HEK293 (cell line): ENCODE results near the gene CRX.

Source experiments
- CTCF ChIA-PET: fragments of 350-600 bp; formaldehyde crosslinking; extraction: SDS; loops from one replicate; lab custom pipeline; 2021; ENCODE audit warnings: antibody characterized with exemption; lab: Yijun Ruan, JAX
- POLR2A ChIA-PET: fragments of 300-600 bp; formaldehyde crosslinking; extraction: SDS; loops from one replicate; lab custom pipeline; 2020; ENCODE audit warnings: antibody characterized with exemption, inconsistent platforms; lab: Yijun Ruan, JAX
- H3K27ac ChIP-seq: fragments of 200-500 bp; sonication (Bioruptor generic); 2 replicates; pipeline ENCODE4 v1.5.1; 2014; ENCODE audit warnings: low read depth, low read length, control low read depth, inconsistent platforms; ENCODE audit errors: extremely low read depth
- H3K36me3 ChIP-seq, 2 experiments: fragments of 200-500 bp in 1 of 2; sonication (Bioruptor generic) in 1 of 2; 1 replicate in 1 of 2; 2 replicates in 1 of 2; pipeline ENCODE4 v1.5.1; 2014 to 2017; ENCODE audit warnings: inconsistent platforms in 2 of 2, low read length in 2 of 2; ENCODE audit not compliant: control insufficient read depth in 2 of 2, insufficient read depth in 1 of 2
- H3K4me1 ChIP-seq: fragments of 200-500 bp; sonication (Bioruptor generic); 2 replicates; pipeline ENCODE4 v1.5.1; 2014; ENCODE audit warnings: mild to moderate bottlenecking, low read length, inconsistent platforms; ENCODE audit not compliant: control insufficient read depth, insufficient read depth
- H3K4me3 ChIP-seq: 2 replicates; pipeline ENCODE4 v1.5.1; 2011; ENCODE audit warnings: low read depth, mild to moderate bottlenecking, control low read depth, low read length, moderate library complexity
- H3K9me3 ChIP-seq: fragments of 200-500 bp; sonication (Bioruptor generic); 2 replicates; pipeline ENCODE4 v1.5.1; 2014; ENCODE audit warnings: low read depth, low read length, inconsistent platforms; ENCODE audit not compliant: control insufficient read depth, insufficient read depth
- CTCF ChIP-seq: fragments of 450-650 bp; formaldehyde crosslinking; IDR thresholded peaks from 2 replicates; pipeline ENCODE4 v1.5.1; 2016; ENCODE audit warnings: missing biosample characterization, missing genetic modification characterization
- IKZF3 ChIP-seq: fragments of 450-650 bp; IDR thresholded peaks from 2 replicates; pipeline ENCODE4 v1.5.0; 2018; ENCODE audit warnings: missing biosample characterization, mild to moderate bottlenecking, missing genetic modification characterization, moderate library complexity
- PRDM6 ChIP-seq: fragments of 450-650 bp; formaldehyde crosslinking; IDR thresholded peaks from 2 replicates; pipeline ENCODE4 v1.5.1; 2017; ENCODE audit warnings: missing biosample characterization, missing genetic modification characterization
- WT1 ChIP-seq: fragments of 450-650 bp; formaldehyde crosslinking; IDR thresholded peaks from 2 replicates; pipeline ENCODE4 v1.5.1; 2016; ENCODE audit warnings: missing biosample characterization, missing genetic modification characterization
- ZBTB44 ChIP-seq: fragments of 450-650 bp; IDR thresholded peaks from 2 replicates; pipeline ENCODE4 v1.5.1; 2018; ENCODE audit warnings: missing biosample characterization, mild to moderate bottlenecking, missing genetic modification characterization
- ZFP69B ChIP-seq: fragments of 450-650 bp; formaldehyde crosslinking; IDR thresholded peaks from 2 replicates; pipeline ENCODE4 v1.5.1; 2016; ENCODE audit warnings: missing biosample characterization, missing genetic modification characterization
- ZNF169 ChIP-seq: fragments of 450-650 bp; formaldehyde crosslinking; IDR thresholded peaks from 2 replicates; pipeline ENCODE4 v1.5.1; 2016; ENCODE audit warnings: missing biosample characterization, missing genetic modification characterization
- ZNF24 ChIP-seq: fragments of 450-650 bp; formaldehyde crosslinking; IDR thresholded peaks from 2 replicates; pipeline ENCODE4 v1.5.1; 2016; ENCODE audit warnings: missing biosample characterization, missing genetic modification characterization
- ZNF549 ChIP-seq: fragments of 450-650 bp; IDR thresholded peaks from 2 replicates; pipeline ENCODE4 v1.5.1; 2018; ENCODE audit warnings: missing biosample characterization, missing genetic modification characterization, mild to moderate bottlenecking, inconsistent platforms, moderate library complexity
- ZNF580 ChIP-seq: fragments of 450-650 bp; formaldehyde crosslinking; IDR thresholded peaks from 2 replicates; pipeline ENCODE4 v1.5.1; 2016; ENCODE audit warnings: missing biosample characterization, missing genetic modification characterization
- ZNF623 ChIP-seq: fragments of 450-650 bp; formaldehyde crosslinking; IDR thresholded peaks from 2 replicates; pipeline ENCODE4 v1.5.1; 2016; ENCODE audit warnings: missing biosample characterization, missing genetic modification characterization
- ZNF777 ChIP-seq: fragments of 450-650 bp; formaldehyde crosslinking; IDR thresholded peaks from 2 replicates; pipeline ENCODE4 v1.5.1; 2017; ENCODE audit warnings: missing biosample characterization, missing genetic modification characterization, borderline replicate concordance
- TF ChIP-seq, protein P1 (sequence below): fragments of 450-650 bp; formaldehyde crosslinking; IDR thresholded peaks from 2 replicates; pipeline ENCODE4 v1.5.1; 2017; ENCODE audit warnings: missing biosample characterization, missing genetic modification characterization
- TF ChIP-seq, protein P2 (sequence below): fragments of 450-650 bp; formaldehyde crosslinking; IDR thresholded peaks from 2 replicates; pipeline ENCODE4 v1.5.1; 2016; ENCODE audit warnings: missing biosample characterization, missing genetic modification characterization
- TF ChIP-seq, protein P3 (sequence below): fragments of 450-650 bp; formaldehyde crosslinking; IDR thresholded peaks from 2 replicates; pipeline ENCODE4 v1.5.1; 2016; ENCODE audit warnings: missing biosample characterization, missing genetic modification characterization

Gene CRX

DNA sequence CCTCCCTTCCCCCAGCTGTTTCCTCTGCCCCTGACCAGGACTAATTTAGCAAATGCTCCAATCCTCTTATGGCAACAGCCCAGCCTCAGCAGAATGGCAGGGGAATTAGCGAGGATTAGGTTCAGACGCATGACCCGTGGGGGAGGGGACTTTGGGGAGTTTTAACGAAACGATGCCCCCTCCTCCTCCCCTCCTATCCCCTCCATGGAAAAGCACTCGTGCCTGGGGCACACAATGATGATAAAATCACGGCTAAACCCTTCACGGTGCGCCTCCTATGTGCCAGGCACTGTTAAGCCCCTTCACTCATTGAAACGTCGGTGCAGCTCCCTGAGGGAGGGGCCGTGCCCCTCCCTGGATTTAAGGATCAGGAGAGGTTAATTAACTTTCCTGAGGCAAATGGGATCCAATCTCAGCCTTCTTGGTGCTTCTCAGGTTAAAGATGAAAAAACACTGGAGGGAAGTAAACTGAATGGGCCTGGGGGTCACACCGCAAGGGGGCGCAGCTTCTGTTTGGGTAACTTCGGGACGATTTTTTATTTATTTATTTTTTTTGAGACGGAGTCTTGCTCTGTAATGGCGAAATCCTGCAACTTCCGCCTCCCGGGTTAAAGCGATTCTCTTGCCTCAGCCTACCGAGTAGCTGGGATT lies 27.2 kb downstream of the CRX start:
- Histone ChIP-seq H3K9me3 (no peaks in the 10 kb centered on the region), H3K36me3 (no peaks in the 10 kb centered on the region), H3K4me1 (no peaks in the 10 kb centered on the region)
- TF ChIP-seq, protein P1, sequence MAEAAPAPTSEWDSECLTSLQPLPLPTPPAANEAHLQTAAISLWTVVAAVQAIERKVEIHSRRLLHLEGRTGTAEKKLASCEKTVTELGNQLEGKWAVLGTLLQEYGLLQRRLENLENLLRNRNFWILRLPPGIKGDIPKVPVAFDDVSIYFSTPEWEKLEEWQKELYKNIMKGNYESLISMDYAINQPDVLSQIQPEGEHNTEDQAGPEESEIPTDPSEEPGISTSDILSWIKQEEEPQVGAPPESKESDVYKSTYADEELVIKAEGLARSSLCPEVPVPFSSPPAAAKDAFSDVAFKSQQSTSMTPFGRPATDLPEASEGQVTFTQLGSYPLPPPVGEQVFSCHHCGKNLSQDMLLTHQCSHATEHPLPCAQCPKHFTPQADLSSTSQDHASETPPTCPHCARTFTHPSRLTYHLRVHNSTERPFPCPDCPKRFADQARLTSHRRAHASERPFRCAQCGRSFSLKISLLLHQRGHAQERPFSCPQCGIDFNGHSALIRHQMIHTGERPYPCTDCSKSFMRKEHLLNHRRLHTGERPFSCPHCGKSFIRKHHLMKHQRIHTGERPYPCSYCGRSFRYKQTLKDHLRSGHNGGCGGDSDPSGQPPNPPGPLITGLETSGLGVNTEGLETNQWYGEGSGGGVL (tag by site-specific recombination) = peak; percentile 55
- TF ChIP-seq WT1 (tag by site-specific recombination) (0 out of 2 replicates have a peak, but pooled peaks have one; percentile 26), ZNF777 (tag by site-specific recombination) (0 out of 2 replicates have a peak, but pooled peaks have one; percentile 26), PRDM6 (tag by site-specific recombination) (no peak), ZNF623 (tag by site-specific recombination) (no peak), CTCF (tag by site-specific recombination) (no peak; the same call in 1 of the 2 replicates), ZNF580 (tag by site-specific recombination) (peak; percentile 68; the same call in 1 of the 2 replicates)
- TF ChIP-seq, protein P2, sequence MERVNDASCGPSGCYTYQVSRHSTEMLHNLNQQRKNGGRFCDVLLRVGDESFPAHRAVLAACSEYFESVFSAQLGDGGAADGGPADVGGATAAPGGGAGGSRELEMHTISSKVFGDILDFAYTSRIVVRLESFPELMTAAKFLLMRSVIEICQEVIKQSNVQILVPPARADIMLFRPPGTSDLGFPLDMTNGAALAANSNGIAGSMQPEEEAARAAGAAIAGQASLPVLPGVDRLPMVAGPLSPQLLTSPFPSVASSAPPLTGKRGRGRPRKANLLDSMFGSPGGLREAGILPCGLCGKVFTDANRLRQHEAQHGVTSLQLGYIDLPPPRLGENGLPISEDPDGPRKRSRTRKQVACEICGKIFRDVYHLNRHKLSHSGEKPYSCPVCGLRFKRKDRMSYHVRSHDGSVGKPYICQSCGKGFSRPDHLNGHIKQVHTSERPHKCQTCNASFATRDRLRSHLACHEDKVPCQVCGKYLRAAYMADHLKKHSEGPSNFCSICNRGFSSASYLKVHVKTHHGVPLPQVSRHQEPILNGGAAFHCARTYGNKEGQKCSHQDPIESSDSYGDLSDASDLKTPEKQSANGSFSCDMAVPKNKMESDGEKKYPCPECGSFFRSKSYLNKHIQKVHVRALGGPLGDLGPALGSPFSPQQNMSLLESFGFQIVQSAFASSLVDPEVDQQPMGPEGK = 0 out of 2 replicates have a peak, but pooled peaks have one; percentile 43
- TF ChIP-seq, all 188 proteins: peak for 5
- ChIA-PET POLR2A (interaction anchor here (1.0 kb wide), 1 partner anchor 9 kb away, joined by 3 read pairs; no protein-coding TSS in a partner anchor), CTCF (interaction anchor here (0.5 to 2.9 kb wide), 18 partner anchors 8 to 600 kb away, joined by 3 to 26 read pairs (median 3); no protein-coding TSS in a partner anchor)
- H3K4me3 ChIP-seq = no peak overlapping the region
- 0 out of 2 replicates have a peak overlapping the region, but pooled peaks have one; percentile 37 for H3K27ac ChIP-seq

DNA sequence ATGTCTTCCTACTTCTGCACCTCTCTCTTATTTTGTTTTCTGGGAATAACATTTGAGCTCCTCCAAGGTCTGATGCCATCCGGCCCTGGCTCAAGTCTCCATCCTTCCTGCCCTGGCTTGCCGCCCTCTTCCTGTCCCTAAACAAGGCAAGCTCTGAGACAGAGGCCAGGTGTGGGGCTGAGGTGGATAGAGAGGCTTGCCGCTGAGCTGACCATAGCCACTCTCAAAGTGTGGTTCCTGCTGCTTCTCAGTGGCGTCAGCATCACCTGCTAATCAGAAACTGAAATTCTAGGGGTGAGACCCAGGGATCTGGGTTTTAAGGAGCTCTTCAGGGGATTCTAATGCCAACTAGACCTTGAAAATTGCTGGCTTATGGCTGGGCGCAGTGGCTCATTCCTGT lies 31.3 kb downstream of the CRX start:
- Histone ChIP-seq H3K9me3 (no peaks in the 10 kb centered on the region), H3K36me3 (no peaks in the 10 kb centered on the region; a peak in 1 of 3 replicates), H3K4me3 (no peak overlapping the region), H3K4me1 (no peaks in the 10 kb centered on the region), H3K27ac (no peak overlapping the region)
- CTCF ChIA-PET = interaction anchor here (0.6 to 3.2 kb wide), 5 partner anchors 10 to 92 kb away, joined by 3 to 28 read pairs (median 6); no protein-coding TSS in a partner anchor
- no peak for TF ChIP-seq IKZF3 (tag by site-specific recombination)
- no peak for TF ChIP-seq ZBTB44 (tag by site-specific recombination)
- TF ChIP-seq ZFP69B (tag by site-specific recombination) = no peak
- TF ChIP-seq, protein P3, sequence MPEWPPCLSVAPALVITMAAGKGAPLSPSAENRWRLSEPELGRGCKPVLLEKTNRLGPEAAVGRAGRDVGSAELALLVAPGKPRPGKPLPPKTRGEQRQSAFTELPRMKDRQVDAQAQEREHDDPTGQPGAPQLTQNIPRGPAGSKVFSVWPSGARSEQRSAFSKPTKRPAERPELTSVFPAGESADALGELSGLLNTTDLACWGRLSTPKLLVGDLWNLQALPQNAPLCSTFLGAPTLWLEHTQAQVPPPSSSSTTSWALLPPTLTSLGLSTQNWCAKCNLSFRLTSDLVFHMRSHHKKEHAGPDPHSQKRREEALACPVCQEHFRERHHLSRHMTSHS (tag by site-specific recombination) = no peak
- no peak for TF ChIP-seq ZNF24
- no peak for TF ChIP-seq ZNF549 (tag by site-specific recombination)
- TF ChIP-seq ZNF169 (tag by site-specific recombination) = no peak
- POLR2A ChIA-PET = no interaction called here
